Measurements from ENCODE around the gene RNF213.
A peak's percentile ranks its signal among the peaks of the same experiment; 100 is the strongest.

RNF213 gene

DNA sequence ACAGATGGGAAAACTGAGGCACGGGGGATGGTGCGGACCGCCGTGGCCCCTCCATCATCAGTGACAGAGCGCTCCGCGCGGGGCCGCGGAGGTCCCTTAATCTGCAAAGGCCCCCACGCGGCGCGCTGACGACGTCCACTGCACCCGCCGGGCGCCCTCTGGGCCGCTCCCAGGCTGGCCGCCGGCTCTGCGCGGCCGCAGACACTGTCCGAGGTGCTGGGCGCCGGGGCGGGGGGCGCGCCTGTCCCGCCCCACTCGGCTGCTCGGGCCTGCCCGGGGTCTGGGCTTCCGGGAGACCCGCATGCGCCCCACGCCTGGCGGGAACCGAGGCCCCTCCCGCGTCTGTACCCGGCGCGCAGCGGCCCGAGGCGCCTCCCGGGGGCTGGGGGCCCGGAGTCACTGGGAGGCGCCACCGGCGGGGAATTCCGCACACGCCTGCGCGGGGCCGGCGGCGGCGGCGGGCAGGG, 550 bp upstream of the RNF213 start:
- peak overlapping the region; percentile 37 for H3K4me3 ChIP-seq (ENCODE audit: low read length)
- TF ChIP-seq, protein P1, sequence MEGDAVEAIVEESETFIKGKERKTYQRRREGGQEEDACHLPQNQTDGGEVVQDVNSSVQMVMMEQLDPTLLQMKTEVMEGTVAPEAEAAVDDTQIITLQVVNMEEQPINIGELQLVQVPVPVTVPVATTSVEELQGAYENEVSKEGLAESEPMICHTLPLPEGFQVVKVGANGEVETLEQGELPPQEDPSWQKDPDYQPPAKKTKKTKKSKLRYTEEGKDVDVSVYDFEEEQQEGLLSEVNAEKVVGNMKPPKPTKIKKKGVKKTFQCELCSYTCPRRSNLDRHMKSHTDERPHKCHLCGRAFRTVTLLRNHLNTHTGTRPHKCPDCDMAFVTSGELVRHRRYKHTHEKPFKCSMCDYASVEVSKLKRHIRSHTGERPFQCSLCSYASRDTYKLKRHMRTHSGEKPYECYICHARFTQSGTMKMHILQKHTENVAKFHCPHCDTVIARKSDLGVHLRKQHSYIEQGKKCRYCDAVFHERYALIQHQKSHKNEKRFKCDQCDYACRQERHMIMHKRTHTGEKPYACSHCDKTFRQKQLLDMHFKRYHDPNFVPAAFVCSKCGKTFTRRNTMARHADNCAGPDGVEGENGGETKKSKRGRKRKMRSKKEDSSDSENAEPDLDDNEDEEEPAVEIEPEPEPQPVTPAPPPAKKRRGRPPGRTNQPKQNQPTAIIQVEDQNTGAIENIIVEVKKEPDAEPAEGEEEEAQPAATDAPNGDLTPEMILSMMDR (conservative IDR thresholded peaks at IDR 0.05; ENCODE audit: low read depth, low read length) = no peak
- DNase-seq (ENCODE audit: low read depth) = no peak

DNA sequence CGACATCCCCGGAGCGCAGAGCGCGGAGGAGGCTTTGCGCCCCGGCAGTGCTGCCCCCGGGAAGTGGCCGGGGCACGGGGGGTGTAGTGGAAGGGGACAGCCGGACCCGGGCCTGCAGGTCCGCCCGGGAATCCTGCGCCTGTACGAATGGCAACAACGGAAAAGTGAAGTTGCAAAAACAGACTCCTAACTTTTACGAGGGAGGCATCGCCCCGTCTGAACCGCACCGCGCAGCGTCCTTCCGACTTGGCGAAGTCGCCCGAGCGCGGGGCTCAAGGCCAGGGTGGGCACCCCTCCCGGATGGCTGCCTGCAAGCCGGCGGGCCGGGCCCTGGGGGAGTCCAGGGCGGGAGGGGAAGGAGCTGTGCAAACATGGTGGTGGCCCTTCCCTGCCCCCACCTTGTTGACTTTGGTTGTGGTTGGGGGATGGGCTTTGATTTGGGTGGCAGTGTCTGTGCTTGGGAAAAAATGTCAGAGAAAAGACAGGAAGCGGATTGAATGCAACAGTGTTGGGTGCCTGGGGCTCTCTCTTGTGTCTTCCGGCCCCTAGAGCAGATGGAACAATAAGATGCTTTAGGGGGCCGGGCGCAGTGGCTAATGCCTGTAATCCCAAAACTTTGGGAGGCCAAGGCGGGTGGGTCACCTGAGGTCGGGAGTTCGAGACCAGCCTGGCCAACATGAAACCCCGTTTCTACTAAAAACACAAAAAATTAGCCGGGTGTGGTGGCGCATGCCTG, 675 bp downstream of the RNF213 start:
- TF ChIP-seq, protein P1 (conservative IDR thresholded peaks at IDR 0.05; ENCODE audit: low read depth, low read length) = no peak
- no peak for DNase-seq (ENCODE audit: low read depth)
- peak overlapping the region; percentile 59 for H3K4me3 ChIP-seq (ENCODE audit: low read length)

DNA sequence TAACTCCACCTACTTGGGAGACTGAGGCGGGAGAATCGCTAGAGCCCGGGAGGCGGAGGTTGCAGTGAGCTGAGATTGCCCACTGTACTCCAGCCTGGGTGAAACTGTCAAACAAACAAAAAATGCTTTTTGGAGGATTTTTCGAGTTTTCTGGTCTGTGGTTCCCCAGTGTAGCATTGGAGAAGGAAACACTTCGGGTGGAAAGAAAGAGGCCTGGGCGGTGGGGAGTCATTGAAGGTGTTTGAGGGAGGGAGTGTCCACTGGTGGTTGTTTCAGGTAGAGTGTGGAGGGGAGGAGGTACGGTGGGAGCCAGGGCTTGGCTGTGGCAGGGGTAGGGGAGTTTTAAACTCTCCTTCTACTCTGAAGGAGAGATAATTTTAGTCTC, 1.2 kb downstream of the RNF213 start:
- no peak for DNase-seq (ENCODE audit: low read depth)
- peak overlapping the region; percentile 59 for H3K4me3 ChIP-seq (ENCODE audit: low read length)
- TF ChIP-seq, protein P1 (conservative IDR thresholded peaks at IDR 0.05; ENCODE audit: low read depth, low read length) = no peak

DNA sequence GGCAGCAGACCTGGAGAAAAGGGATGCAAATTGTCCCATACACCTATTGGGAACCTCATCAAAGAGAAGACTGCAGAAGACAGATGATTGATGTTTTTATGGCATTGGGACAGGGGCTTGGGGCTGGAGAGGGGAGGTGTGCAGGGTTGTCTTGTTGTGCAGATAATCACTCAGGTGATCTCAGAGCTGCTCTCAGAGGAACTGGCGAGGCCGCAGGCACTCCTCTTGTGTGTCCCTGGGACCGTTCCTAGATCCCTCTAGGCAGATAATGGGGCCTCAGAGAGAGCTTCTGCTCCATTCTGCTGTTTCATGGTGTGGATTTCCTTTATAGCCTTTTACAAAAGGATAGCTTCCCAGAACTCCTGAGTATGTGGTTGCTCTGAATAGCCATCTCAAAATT, 1.6 kb downstream of the RNF213 start:
- TF ChIP-seq, protein P1 (conservative IDR thresholded peaks at IDR 0.05; ENCODE audit: low read depth, low read length) = no peak
- no peak for DNase-seq (ENCODE audit: low read depth)
- no peak overlapping the region for H3K4me3 ChIP-seq (ENCODE audit: low read length)

DNA sequence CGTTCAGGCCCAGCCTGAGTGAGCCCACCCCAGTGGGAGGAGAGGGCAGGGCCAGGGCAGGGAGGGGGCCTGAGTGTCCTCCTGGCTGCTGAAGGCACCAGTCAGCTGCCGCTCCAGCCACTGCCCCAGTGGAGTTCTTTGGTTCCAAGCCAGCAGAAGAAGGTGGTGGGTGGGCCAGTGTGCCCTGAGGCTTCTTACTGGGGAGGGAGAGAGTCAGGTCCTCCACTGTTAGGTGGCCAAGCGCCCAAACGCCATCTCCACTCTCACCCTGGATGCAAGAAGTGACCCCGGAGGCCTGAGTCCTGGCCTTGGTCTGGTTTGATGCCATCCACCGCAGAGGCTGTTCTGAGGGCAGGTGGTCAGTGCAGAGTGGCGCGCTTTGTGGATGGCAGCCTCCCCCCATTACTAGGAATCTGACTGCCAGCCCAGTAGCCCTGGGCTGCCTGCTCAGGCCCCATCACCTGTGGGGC, 2.2 kb downstream of the RNF213 start:
- H3K4me3 ChIP-seq (ENCODE audit: low read length) = no peak overlapping the region
- no peak for DNase-seq (ENCODE audit: low read depth)

DNA sequence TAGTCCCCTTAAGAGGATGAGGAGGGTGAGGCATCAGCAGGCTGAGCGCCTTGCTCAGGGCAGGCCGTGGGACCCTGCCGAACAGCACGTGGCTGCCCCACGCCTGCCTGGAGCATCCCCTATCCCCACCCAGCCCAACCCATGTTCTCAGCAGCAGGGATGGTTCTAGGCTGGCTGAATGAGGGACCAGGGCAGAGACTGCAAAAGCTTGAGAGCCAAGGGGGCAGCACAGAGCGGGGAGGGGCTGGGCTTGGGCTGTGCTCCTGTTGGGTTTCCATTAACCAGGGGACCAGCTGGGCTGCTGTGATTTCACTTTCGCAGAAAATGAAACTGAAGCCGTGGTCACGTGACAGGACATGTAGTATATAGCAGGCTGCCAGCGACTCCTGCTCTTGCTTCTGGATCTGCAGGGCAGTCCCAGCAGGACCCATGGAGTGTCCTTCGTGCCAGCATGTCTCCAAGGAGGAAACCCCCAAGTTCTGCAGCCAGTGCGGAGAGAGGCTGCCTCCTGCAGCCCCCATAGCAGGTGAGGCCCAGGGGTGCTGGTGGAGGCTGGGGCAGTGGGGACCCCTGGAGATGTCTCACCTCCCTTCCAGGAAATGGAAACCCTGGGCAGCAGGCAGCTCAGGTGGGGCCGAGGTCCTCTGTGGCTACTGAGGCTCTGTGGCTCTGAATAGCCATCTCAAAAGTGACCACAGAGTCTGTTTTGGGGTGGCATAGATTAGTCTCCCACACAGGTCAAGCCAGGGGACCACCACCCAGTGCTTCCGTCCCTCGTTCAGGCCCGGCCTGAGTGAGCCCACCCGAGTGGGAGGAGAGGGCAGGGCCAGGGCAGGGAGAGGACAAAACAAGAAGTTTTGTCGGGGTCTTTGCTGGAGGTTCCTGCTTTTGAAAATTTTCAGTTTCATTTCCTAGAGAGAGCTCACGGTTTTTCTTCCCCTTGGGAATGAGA, 2.9 kb downstream of the RNF213 start:
- DNase-seq (ENCODE audit: low read depth) = no peak
- TF ChIP-seq, protein P1 (conservative IDR thresholded peaks at IDR 0.05; ENCODE audit: low read depth, low read length) = no peak
- no peak overlapping the region for H3K4me3 ChIP-seq (ENCODE audit: low read length)

More for the DNA sequence above, 2.2 kb downstream of the RNF213 start:
- TF ChIP-seq, protein P1 (conservative IDR thresholded peaks at IDR 0.05; ENCODE audit: low read depth, low read length) = no peak
